Measurements from ENCODE around the gene TAF4B.

DNA sequence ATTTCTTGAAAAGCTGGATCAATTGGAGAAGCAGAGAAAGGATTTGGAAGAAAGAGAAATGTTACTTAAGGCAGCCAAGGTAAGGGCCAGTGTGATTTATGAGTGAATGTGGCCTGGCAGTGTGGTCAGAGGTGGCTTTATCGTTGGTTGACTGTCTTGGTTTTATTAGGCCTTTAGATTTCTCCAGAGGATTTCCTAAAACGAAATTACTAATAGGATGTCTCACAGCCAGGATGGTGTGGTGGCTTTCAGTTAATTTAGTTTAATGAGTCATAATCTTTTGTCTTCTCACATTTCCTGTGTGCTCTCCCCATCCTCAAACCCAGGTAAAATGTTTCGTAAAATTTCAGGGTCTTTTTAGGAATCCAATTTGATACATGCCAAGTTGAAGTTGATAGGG, 100.8 kb downstream of the TAF4B start:
- TF ChIP-seq EZH2 (IDR thresholded peaks at IDR 0.05; ENCODE audit: insufficient read depth, low read length) (no peak), CTCF (IDR thresholded peaks at IDR 0.05; ENCODE audit: insufficient read depth, low read depth, low read length) (no peak)
